Motor neuron (in vitro differentiated cells): ENCODE data around the gene SESN2. TPM values are rescaled to one million over a fixed set of nuclear protein-coding genes. Genes with fewer than 3 reads are reported as not detected.

Experiments
- ATAC-seq, 8 experiments: fragments of 200-7000 bp; cut with Tn5 transposase; replicated peaks in 6 of 8; 2 replicates each; pipeline ENCODE4 v1.8.0; 2021; ENCODE audit warnings: mild to moderate bottlenecking in 8 of 8, moderate library complexity in 8 of 8
- H3K27ac ChIP-seq, 2 donors: fragments of 250-450 bp; sonication (Bioruptor Pico); 2 replicates each; pipeline ENCODE4 v1.9.0; 2021; ENCODE audit warnings: antibody characterized with exemption in 2 of 2, mild to moderate bottlenecking in 2 of 2, moderate library complexity in 1 of 2
- H3K4me1 ChIP-seq, 2 donors: fragments of 250-450 bp; sonication (Bioruptor Pico); replicated peaks in 1 of 2; 2 replicates each; pipeline ENCODE4 v1.6.1; 2021; ENCODE audit warnings: antibody characterized with exemption in 2 of 2, mild to moderate bottlenecking in 2 of 2, moderate library complexity in 1 of 2
- H3K4me3 ChIP-seq, 5 donors: fragments of 250-450 bp; sonication (Bioruptor Pico); 2 replicates each; pipeline ENCODE4 v1.9.0; 2021; ENCODE audit warnings: antibody characterized with exemption in 5 of 5, mild to moderate bottlenecking in 5 of 5, moderate library complexity in 4 of 5
- WGBS, 10 experiments: fragments of 450-650 bp; shearing (Covaris generic); methylation state at CpG; one replicate each; pipeline ENCODE4 v1.0.0; 2022; 5-methylcytosine and 5-hydroxymethylcytosine counted together
- in situ Hi-C, 9 experiments: fragments of 400-800 bp; cut with MboI; loops; one replicate each; pipeline ENCODE4 v1.15.0; 2021; ENCODE audit warnings: low sequenced_read_pairs in 9 of 9, low pct_unique_long_range_greater_than_20kb in 2 of 9; ENCODE audit not compliant: unreplicated experiment in 9 of 9
- total RNA-seq, 8 experiments: library from RNA; unstranded; fragments of 300-600 nt; gene quantifications; 2 replicates each; pipeline versions ENCODE4 v1.2.3 to v1.2.4, GENCODE V29; 2022

The SESN2 gene
- total RNA-seq, 8 experiments from 2014 or later: 18.5 to 74.0 (median 35.7) TPM

DNA sequence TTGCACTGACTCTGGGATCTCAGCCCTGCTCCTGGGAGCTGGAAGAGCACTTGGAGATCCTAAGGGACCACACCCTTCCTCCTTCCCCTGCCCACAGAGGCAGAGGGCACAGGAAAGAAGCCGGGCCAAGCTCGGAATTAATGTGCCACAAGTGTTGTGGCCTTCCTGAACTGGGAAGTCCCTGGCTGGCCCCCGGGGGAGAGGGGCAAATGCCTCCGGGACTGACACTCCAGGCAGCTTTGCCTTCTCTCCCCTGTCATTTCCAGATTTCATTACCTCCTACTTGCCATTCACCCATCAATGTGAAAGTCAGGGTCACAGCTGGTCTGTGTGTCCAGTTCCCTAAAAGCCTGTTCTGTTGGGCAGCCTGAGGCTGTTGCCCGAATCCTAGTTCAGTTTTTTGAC is 21.7 kb downstream of the SESN2 start:
- ATAC-seq: no peak
- Histone ChIP-seq H3K4me1 (no peaks in the 10 kb centered on the region), H3K4me3 (no peak overlapping the region), H3K27ac (no peak overlapping the region)
- 49 to 100% (median 96%) methylated on average over 1 to 3 of the region's 5 CpGs; no CpG with 5 or more reads in 2 of the 10 experiments for WGBS, 10 experiments
- in situ Hi-C loops: no loop called here

DNA sequence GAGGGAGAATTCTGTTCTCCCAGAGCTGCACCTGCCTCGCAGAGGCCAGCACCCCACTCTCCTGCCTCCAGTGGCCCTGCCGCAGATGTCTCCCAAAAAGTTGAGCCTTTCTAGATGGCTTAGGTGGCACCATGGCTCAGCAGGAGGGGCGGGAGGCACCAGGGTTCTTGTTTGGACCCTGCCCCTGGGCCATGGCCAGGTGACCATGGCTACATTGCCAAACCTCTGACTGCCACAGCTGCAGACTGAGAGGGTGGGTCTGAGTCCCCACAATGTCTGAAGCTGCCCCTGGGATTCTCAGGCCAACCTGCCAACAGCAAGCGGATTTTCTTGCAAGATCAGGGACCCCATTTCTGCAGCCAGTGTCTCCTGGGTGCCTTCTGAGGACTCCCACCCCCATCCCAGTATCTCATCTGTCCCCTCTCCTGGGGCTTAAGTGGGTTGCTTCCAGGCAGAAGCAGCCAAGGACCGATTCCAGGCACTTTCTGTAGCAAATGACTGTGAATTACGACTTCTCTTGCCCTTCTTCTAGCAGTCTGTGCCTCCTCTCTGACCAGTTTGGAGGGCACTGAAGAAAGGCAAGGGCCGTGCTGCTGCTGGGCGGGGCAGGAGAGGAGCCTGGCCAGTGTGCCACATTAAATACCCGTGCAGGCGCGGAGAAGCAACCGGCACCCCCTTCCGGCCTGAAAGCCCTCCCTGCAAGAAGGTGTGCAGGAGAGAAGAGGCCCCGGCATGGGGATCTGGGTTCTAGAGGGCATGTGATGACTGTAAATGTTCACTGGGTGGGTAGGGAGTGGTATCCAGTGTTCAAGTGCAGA is 22.5 kb downstream of the SESN2 start:
- 71 to 100% (median 89%) methylated on average over 1 to 10 of the region's 14 CpGs; no CpG with 5 or more reads in 2 of the 10 experiments for WGBS, 10 experiments
- in situ Hi-C loops: no loop called here
- peak in 5 of 8 experiments; percentile 12 to 35 (median 21) for ATAC-seq
- Histone ChIP-seq H3K4me3 (no peak overlapping the region), H3K27ac (no peak overlapping the region), H3K4me1 (no peaks in the 10 kb centered on the region)

DNA sequence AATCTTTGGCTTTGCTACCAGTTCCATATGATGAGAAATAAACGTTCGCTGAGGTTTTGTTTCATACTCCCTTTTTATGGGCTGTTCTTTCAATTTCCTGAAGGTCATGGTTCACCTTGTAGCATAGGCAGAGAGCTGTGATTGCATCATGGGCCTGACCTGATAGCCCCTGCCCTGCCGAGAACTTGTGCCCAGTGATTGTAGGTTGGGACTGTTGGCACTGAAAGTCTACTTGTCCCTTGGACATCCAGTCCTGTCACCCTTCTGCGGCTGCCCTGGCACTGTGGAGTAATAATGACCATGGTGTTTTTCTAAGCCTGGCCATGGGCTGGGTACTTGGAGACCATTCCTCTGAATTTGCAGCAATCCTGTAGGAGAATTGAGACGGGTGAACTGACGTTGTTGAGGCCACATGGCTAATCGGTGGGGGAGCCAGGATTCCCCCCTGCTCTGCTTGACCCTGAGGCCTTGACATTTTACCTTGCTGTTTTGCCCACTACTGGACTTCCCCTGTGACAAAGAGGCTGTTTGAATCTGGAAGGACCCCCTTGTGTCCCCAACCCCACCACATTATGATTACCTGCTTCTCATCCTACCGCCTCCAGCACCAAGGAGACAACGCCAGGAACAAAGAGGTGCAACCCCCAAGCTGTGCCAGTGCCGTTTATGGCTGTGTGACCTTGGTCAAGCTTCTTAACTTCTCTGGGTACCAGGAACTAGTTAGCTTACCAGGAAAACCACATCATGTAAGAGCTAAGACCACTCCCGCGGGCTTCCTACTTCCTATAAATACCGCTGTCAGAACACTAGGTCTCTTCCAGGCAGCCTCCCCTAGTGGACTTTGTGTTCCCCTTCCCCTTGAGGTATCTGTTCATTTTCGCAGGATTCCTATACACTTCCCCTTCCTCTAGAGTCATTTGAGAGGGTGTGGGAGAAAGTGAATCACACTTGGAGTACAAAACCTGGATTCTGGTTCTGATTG is 23.4 kb downstream of the SESN2 start:
- ATAC-seq: peak in 3 of 8 experiments; percentile 8 to 26 (median 11)
- WGBS, 10 experiments: 70 to 100% (median 90%) methylated on average over 1 to 10 of the region's 14 CpGs; no CpG with 5 or more reads in 3 of the 10 experiments
- Histone ChIP-seq H3K4me1 (no peaks in the 10 kb centered on the region), H3K27ac (no peak overlapping the region), H3K4me3 (no peak overlapping the region)
- in situ Hi-C loops: no loop called here

DNA sequence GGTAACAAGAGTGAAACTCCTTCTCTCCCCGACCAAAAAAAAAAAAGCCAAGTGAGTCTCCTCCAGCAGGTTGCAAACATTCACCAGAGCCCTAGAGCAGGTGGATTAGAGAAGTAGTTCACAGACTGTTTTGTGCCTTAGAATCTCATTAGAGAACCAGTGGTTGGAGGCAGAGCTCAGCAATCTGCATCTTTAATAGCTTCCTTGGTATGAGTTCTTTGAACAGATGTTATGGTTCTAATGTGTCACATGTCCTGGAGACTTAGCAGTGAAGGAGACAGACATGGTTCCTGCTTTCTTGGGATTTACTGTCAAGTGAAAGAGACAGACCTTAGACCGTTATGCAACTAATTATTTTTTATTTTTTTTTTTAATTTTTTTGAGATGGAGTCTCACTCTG is 26.8 kb downstream of the SESN2 start:
- Histone ChIP-seq H3K27ac (no peak overlapping the region), H3K4me3 (no peak overlapping the region), H3K4me1 (no peaks in the 10 kb centered on the region)
- in situ Hi-C loops: no loop called here
- WGBS, 10 experiments: 0 to 100% (median 61%) methylated on average over 1 to 2 of the region's 2 CpGs; no CpG with 5 or more reads in 1 of the 10 experiments
- peak in 2 of 8 experiments; percentile 7 to 14 for ATAC-seq

DNA sequence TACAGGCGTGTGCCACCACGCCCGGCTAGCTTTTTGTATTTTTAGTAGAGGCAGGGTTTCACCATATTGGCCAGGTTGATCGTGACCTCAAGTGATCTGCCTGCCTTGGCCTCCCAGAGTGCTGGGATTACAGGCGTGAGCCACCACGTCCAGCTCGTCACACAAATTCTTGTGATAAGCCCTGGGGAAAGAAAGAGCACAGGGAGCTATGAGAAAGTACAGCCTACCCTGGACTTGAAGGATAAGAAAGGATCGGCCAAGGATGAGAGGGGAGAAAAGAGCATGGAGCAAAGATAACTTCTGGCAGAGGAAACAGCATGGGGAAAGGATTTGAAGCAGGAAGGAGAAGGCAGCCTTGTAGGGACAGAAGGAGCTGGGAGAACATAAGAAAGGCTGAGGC is 29.2 kb downstream of the SESN2 start:
- in situ Hi-C loops: no loop called here
- Histone ChIP-seq H3K4me1 (no peaks in the 10 kb centered on the region), H3K27ac (no peak overlapping the region), H3K4me3 (no peak overlapping the region)
- WGBS, 10 experiments: 75 to 100% (median 90%) methylated on average over 1 to 8 of the region's 8 CpGs; no CpG with 5 or more reads in 3 of the 10 experiments
- ATAC-seq: no peak

DNA sequence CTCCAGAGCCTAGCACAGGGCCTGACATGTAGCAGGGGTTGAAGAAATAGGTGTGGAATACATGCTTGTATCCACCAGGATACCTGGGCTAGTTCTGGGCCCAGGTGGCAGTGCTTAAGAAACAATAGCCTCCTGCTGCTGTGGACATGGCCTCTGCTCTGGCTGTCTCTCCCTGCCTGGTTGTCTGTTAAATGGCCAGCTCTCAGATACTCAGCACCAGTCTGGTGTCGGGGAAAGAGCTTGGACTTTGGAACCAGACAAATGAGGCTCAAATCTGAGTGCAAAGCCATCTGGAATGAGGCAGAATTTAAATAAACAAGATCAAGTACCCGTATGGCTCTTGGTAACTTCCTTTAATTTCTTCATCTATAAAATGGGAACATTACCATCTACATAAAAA is 31.5 kb downstream of the SESN2 start:
- H3K4me3 ChIP-seq: no peak overlapping the region
- in situ Hi-C loops: no loop called here
- 17 to 79% (median 62%) methylated on average over 1 to 2 of the region's 2 CpGs; no CpG with 5 or more reads in 5 of the 10 experiments for WGBS, 10 experiments
- no peak overlapping the region for H3K27ac ChIP-seq
- H3K4me1 ChIP-seq: no peaks in the 10 kb centered on the region
- ATAC-seq: no peak

DNA sequence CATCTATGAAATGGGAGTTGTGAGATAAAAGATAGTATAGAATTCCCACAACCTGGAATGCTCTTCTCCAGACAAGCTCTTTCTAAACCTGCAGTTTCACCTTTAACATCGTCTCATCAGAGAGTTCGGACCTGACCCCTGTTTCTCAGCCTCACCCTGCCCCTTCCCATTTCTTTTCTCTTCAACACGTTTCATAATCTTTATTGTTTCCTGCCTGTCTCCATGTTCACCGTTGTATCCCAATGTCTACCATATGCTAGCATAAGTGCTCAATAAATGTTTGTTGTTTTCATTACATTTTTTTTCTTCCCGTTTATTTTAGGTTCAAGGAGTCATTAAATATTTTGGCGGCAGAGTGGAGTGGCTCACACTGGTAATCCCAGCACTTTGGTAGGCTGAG is 32.4 kb downstream of the SESN2 start:
- 13 to 82% (median 71%) methylated on average over 1 to 6 of the region's 6 CpGs for WGBS, 10 experiments
- no peak for ATAC-seq
- no peak overlapping the region for H3K4me3 ChIP-seq
- no peak overlapping the region for H3K27ac ChIP-seq
- peaks cover 3% of the 10 kb centered on the region in 2 donors for H3K4me1 ChIP-seq
- in situ Hi-C loops: no loop called here

DNA sequence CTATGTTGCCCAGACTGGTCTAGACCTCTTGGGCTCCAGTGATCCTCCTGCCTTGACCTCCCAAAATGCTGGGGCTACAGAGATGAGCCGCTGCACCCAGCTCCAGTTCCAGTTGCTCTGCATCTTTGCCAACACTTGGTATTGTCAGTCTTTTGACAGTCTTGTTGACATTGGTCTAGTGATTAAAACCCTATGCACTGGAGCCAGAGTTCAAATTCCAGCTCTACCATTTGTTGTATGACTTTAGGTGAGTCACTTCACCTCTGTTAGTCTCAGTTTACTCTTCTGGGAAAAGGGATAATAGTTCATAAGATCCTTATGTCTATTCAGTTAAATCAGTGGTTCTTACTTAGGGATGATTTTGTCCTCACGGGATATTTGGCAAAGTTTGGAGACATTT is 36.6 kb downstream of the SESN2 start:
- no peak for ATAC-seq
- Histone ChIP-seq H3K4me3 (no peak overlapping the region), H3K27ac (no peak overlapping the region), H3K4me1 (peaks cover 10 to 11% of the 10 kb centered on the region in 2 donors)
- WGBS, 10 experiments: 43 to 100% (median 86%) methylated on average over 1 to 2 of the region's 2 CpGs; no CpG with 5 or more reads in 3 of the 10 experiments
- in situ Hi-C loops: no loop called here

DNA sequence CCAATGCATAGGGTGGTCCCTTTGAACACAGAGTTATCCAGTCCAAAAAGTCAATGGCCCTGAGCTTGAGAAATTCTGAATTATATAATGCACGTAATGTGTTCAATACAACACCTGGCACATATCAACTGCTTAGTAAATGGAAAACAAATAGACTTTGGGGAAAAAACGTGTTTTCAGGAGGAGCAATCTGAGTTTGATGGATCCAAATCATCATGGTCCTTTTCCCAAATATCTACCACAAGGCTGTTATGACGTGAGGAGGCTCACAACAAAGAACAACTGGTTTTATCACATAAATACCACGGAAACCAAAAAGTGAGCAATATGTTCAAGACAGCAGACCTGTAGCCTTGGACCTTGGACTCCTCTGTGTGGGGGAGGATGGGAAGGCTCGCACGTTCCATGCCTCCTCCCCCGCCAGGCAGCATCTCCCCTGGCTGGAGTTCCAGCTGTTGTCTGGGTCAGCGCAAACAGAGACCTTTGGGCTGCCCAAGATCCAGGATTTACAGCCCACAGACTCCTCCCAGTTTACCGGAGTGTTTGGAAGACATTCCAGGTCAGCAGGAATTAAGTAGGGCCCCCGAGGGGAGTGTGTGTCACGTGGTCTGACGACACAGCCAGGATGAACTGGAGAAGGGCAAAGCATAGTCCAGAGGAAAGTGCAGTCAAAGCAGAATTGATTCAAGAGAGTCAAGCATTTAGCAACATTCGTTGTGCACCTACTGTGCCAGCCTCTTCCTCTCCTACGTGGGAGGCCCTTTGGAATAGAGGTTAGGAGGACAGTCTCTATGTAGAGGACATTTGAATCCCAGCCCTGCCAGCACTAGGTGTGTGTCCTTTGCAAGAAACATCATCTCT is 37.3 kb downstream of the SESN2 start:
- 0 to 63% (median 29%) methylated on average over 1 to 13 of the region's 14 CpGs for WGBS, 10 experiments
- ATAC-seq: peak; percentile 62 to 99 (median 95)
- H3K4me1 ChIP-seq: peaks cover 10 to 11% of the 10 kb centered on the region in 2 donors
- in situ Hi-C loops: no loop called here
- H3K27ac ChIP-seq: peak overlapping the region; percentile 43 to 74
- H3K4me3 ChIP-seq: peak overlapping the region in 2 of 5 donors; percentile 6 to 13

DNA sequence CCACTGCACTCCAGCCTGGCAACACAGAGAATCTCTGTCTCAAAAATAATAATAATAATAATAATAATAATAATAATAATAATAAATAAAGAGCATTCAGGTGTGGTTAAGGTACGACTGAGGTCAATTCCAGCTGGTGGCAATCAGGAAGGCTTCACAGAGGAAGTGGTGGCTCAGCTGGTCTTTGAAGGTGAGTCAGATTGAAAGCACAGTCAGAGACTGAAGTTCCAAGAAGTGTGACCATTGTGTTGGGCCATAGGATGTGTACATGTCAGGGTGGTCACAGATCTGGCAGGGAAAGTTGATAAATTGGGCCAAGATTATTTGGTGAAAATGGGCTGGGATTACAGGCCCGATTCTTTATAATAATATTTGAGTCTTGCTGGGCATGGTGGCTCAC is 38.5 kb downstream of the SESN2 start:
- Histone ChIP-seq H3K4me3 (no peak overlapping the region), H3K27ac (no peak overlapping the region), H3K4me1 (peaks cover 10 to 11% of the 10 kb centered on the region in 2 donors)
- in situ Hi-C loops: no loop called here
- ATAC-seq: no peak
- 43 to 100% (median 88%) methylated on average over 1 to 2 of the region's 2 CpGs; no CpG with 5 or more reads in 5 of the 10 experiments for WGBS, 10 experiments

DNA sequence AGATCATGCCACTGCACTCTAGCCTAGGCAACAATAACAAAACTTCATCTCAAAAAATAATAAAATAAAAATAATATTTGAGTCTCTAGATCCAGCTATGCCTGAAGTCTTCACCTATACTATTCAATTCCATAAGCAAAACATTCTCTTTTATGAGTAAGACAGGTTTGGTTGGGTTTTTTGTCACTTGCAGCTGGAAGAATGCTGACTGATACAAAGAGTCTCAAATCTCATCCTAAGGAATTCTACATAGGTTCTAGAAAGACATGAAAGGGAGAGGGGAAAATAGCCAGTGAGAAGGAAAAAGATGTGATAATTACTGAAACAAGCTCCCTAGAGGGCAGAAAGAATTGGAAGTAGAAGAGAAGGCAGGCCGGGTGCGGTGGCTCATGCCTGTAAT is 39.1 kb downstream of the SESN2 start:
- 90 to 100% (median 94%) methylated on average over 1 to 2 of the region's 2 CpGs; no CpG with 5 or more reads in 4 of the 10 experiments for WGBS, 10 experiments
- in situ Hi-C loops: no loop called here
- ATAC-seq: no peak
- peaks cover 10 to 11% of the 10 kb centered on the region in 2 donors for H3K4me1 ChIP-seq
- no peak overlapping the region for H3K27ac ChIP-seq
- no peak overlapping the region for H3K4me3 ChIP-seq

DNA sequence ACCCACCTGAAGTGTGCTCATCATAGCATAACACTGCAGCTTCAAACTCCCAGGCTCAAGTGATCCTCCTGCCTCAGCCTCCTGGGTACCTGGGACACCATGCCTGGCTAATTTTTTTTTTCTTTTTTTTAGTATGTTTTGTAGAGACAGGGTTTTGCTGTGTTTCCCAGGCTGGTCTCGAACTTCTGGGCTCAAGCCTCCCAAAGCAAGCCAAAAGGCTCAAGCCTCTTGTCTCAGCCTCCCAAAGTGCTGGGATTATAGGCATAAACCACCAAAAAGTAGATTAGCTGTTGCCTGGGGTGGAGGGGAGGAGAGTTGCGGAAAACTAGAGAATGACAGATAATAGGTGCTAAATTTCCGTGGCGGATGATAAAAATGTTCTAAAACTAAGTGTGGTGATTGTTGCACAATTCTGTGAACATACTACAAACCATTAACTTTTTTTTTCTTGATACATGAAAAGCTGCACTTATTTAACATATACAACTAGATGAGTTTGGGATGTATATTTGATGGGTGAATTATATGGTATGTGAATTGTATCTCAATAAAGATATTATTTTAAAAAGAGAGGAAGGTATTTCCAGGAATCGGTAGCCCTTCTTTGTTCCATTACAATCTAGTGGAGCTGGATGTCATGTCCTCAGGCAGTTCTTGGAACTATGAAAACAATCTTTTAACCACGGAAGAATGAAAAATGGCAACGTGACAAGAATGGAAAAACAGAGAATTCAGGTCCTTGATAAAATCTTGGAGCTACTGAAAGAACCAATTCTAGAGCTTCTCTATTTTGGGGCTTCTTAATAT is 42.3 kb downstream of the SESN2 start:
- in situ Hi-C loops: no loop called here
- H3K4me1 ChIP-seq: peaks cover 8% of the 10 kb centered on the region in 2 donors
- no peak for ATAC-seq

More for the DNA sequence above, 42.3 kb downstream of the SESN2 start:
- WGBS, 10 experiments: 18 to 96% (median 82%) methylated on average over 2 to 7 of the region's 7 CpGs
- Histone ChIP-seq H3K27ac (no peak overlapping the region), H3K4me3 (no peak overlapping the region)
